Measurements from ENCODE around the gene S1PR2. TPM values are rescaled to one million over a fixed set of nuclear protein-coding genes. Genes with fewer than 3 reads are reported as not detected.
"Not testable (repeated sequence)": the region's sequence is repeated elsewhere in the genome, so short reads cannot be mapped to it uniquely, and the experiment has no call there.

The S1PR2 gene
- total RNA-seq, 1 experiment from 2014 or later = 6.9 TPM

- Histone ChIP-seq H3K4me2 (no peak overlapping the region), H3K79me2 (ENCODE audit: low read depth) (no peaks in the 10 kb centered on the region), H3K27me3 (ENCODE audit: insufficient read depth, low read depth) (no peaks in the 10 kb centered on the region), H3K4me1 (replicated peaks; ENCODE audit: insufficient read depth) (peaks cover 17% of the 10 kb centered on the region; the same call in 1 of the 2 replicates), H3K4me3 (no peak overlapping the region), H3K27ac (no peak overlapping the region), H3F3A (ENCODE audit: insufficient read depth, low read depth) (peaks cover 4% of the 10 kb centered on the region; the same call in 1 of the 2 replicates), H3K36me3 (ENCODE audit: low read depth) (no peaks in the 10 kb centered on the region), H3K9me2 (ENCODE audit: insufficient read depth) (no peaks in the 10 kb centered on the region), H3K9me3 (ENCODE audit: insufficient read depth, low read depth) (no peaks in the 10 kb centered on the region), H2AFZ (no peak overlapping the region), H4K20me1 (ENCODE audit: insufficient read depth) (no peaks in the 10 kb centered on the region)
- CTCF ChIA-PET = interaction anchor here (0.6 kb wide), 1 partner anchor 141 kb away, joined by 3 read pairs; no protein-coding TSS in a partner anchor
- no TSS peak for BruUV-seq (replicated peaks)
- TF ChIP-seq EZH2 (IDR thresholded peaks at IDR 0.05; ENCODE audit: low read depth) (no peak), CTCF (conservative IDR thresholded peaks at IDR 0.05) (no peak)
- intact Hi-C loops (cut with micrococcal nuclease; ENCODE audit: unreplicated experiment) = no loop called here
- POLR2A ChIA-PET (ENCODE audit: unreplicated experiment) = interaction anchor here (0.6 kb wide), 1 partner anchor 33 kb away, joined by 3 read pairs; the partner anchor contains the start of gene ICAM1
- DNase-seq = peak in 1 of 2 experiments; percentile 24
These were observed 6.6 kb upstream of the S1PR2 start for GRCh38 chr19:10237702-10238101.

- CTCF ChIA-PET = interaction anchor here (0.6 kb wide), 2 partner anchors 15 kb away, joined by 3 to 7 read pairs; no protein-coding TSS in a partner anchor
- DNase-seq; H4K20me1 ChIP-seq (ENCODE audit: insufficient read depth); H3K27ac ChIP-seq; intact Hi-C loops (cut with micrococcal nuclease; ENCODE audit: unreplicated experiment); H3K27me3 ChIP-seq (ENCODE audit: insufficient read depth, low read depth); H3K79me2 ChIP-seq (ENCODE audit: low read depth); H3K9me3 ChIP-seq (ENCODE audit: insufficient read depth, low read depth); H3K36me3 ChIP-seq (ENCODE audit: low read depth); BruUV-seq (replicated peaks); H3K4me3 ChIP-seq; H3K4me1 ChIP-seq (replicated peaks; ENCODE audit: insufficient read depth); H2AFZ ChIP-seq; H3K4me2 ChIP-seq; H3K9me2 ChIP-seq (ENCODE audit: insufficient read depth): not testable (repeated sequence)
- POLR2A ChIA-PET (ENCODE audit: unreplicated experiment) = interaction anchor here (0.6 kb wide), 1 partner anchor 15 kb away, joined by 3 read pairs; no protein-coding TSS in a partner anchor
- H3F3A ChIP-seq (ENCODE audit: insufficient read depth, low read depth) = peaks cover 15% of the 10 kb centered on the region
These were observed 4.3 kb upstream of the S1PR2 start for GRCh38 chr19:10235409-10235808.

- intact Hi-C loops (cut with micrococcal nuclease; ENCODE audit: unreplicated experiment) = no loop called here
- no TSS peak for BruUV-seq (replicated peaks)
- no peak for TF ChIP-seq EZH2 (IDR thresholded peaks at IDR 0.05; ENCODE audit: low read depth)
- TF ChIP-seq CTCF (conservative IDR thresholded peaks at IDR 0.05) = no peak
These were observed 3.9 kb upstream of the S1PR2 start for GRCh38 chr19:10235003-10235402.

More at GRCh38 chr19:10235003-10235402, 3.9 kb upstream of the S1PR2 start:
- DNase-seq = peak in 1 of 2 experiments; percentile 5
- H3K27ac ChIP-seq = no peak overlapping the region
- CTCF ChIA-PET = no interaction called here
- no peak overlapping the region for H3K4me2 ChIP-seq
- H3K4me1 ChIP-seq (replicated peaks; ENCODE audit: insufficient read depth) = peaks cover 11% of the 10 kb centered on the region; the same call in 1 of the 2 replicates
- H3K9me2 ChIP-seq (ENCODE audit: insufficient read depth) = no peaks in the 10 kb centered on the region
- H2AFZ ChIP-seq = no peak overlapping the region
- no peaks in the 10 kb centered on the region for H4K20me1 ChIP-seq (ENCODE audit: insufficient read depth)
- no peaks in the 10 kb centered on the region for H3K36me3 ChIP-seq (ENCODE audit: low read depth)
- H3K4me3 ChIP-seq = no peak overlapping the region
- peaks cover 11% of the 10 kb centered on the region for H3F3A ChIP-seq (ENCODE audit: insufficient read depth, low read depth)
- no peaks in the 10 kb centered on the region for H3K79me2 ChIP-seq (ENCODE audit: low read depth)
- H3K9me3 ChIP-seq (ENCODE audit: insufficient read depth, low read depth) = no peaks in the 10 kb centered on the region
- H3K27me3 ChIP-seq (ENCODE audit: insufficient read depth, low read depth) = no peaks in the 10 kb centered on the region
- POLR2A ChIA-PET (ENCODE audit: unreplicated experiment) = interaction anchor here (0.6 kb wide), 2 partner anchors 15 to 131 kb away, joined by 3 read pairs; no protein-coding TSS in a partner anchor

All from PC-9 (cell line).